Activated CD4-positive, alpha-beta T cell treated with anti-CD3 and anti-CD28 coated beads, Interleukin-2, amount 10 ng/mL, durations not matched to agents 7 days and 5 days (primary cell): ENCODE measurements around the gene ACKR2. TPM values are rescaled to one million over a fixed set of nuclear protein-coding genes. Genes with fewer than 3 reads are reported as not detected.

Experiments used
- CTCF ChIA-PET: fragments of 350-600 bp; sonication (Branson Sonifier 250); formaldehyde crosslinking; loops from one replicate; lab custom pipeline; 2021; ENCODE audit warnings: antibody characterized with exemption; lab: Charles Lee
- POLR2A ChIA-PET: fragments of 350-600 bp; sonication (Branson Sonifier 250); formaldehyde crosslinking; loops from one replicate; lab custom pipeline; 2021; ENCODE audit warnings: antibody characterized with exemption; lab: Charles Lee
- DNase-seq: peaks from one replicate; pipeline ENCODE4 v3.0.0-alpha.2; 2020
- H3K27ac Mint-ChIP-seq: one replicate; pipeline ENCODE4 v1.8.0; 2021; ENCODE audit warnings: mild to moderate bottlenecking, moderate library complexity, mixed read lengths
- H3K27me3 Mint-ChIP-seq: one replicate; pipeline ENCODE4 v1.8.0; 2021; ENCODE audit warnings: mixed read lengths
- H3K36me3 Mint-ChIP-seq: one replicate; pipeline ENCODE4 v1.8.0; 2021; ENCODE audit warnings: low read depth, mixed read lengths
- H3K4me1 Mint-ChIP-seq: one replicate; pipeline ENCODE4 v1.8.0; 2021; ENCODE audit warnings: mixed read lengths
- H3K4me3 Mint-ChIP-seq: one replicate; pipeline ENCODE4 v1.8.0; 2021; ENCODE audit warnings: mild to moderate bottlenecking, moderate library complexity, mixed read lengths
- H3K9me3 Mint-ChIP-seq: one replicate; pipeline ENCODE4 v1.8.0; 2021; ENCODE audit warnings: mixed read lengths
- total RNA-seq, 2 experiments: library from RNA; stranded (reverse); gene quantifications; one replicate each; pipeline ENCODE4 v1.2.3, GENCODE V29; 2021

ACKR2 gene
- total RNA-seq, 2 experiments from 2014 or later, result 0.40 to 0.73 TPM

GRCh38 chr3:42892169-42892568 lies 82.9 kb downstream of the ACKR2 start:
- peaks cover 13% of the 10 kb centered on the region for H3K4me1 Mint-ChIP-seq
- H3K9me3 Mint-ChIP-seq, result no peaks in the 10 kb centered on the region
- H3K27me3 Mint-ChIP-seq, result peaks cover 9% of the 10 kb centered on the region
- no peak overlapping the region for H3K27ac Mint-ChIP-seq
- H3K36me3 Mint-ChIP-seq, result no peaks in the 10 kb centered on the region
- no peak overlapping the region for H3K4me3 Mint-ChIP-seq
- no peak for DNase-seq
- POLR2A ChIA-PET, result no interaction called here
- CTCF ChIA-PET, result interaction anchor here (1.0 kb wide), 1 partner anchor 11 kb away, joined by 6 read pairs; no protein-coding TSS in a partner anchor

- POLR2A ChIA-PET, result no interaction called here
- Mint-ChIP-seq H3K36me3 (no peaks in the 10 kb centered on the region), H3K4me3 (no peak overlapping the region), H3K4me1 (peaks cover 13% of the 10 kb centered on the region), H3K9me3 (no peaks in the 10 kb centered on the region), H3K27me3 (peaks cover 5% of the 10 kb centered on the region), H3K27ac (no peak overlapping the region)
- DNase-seq, result no peak
- CTCF ChIA-PET, result interaction anchor here (1.0 kb wide), 1 partner anchor 12 kb away, joined by 6 read pairs; no protein-coding TSS in a partner anchor
These were observed 83.6 kb downstream of the ACKR2 start for GRCh38 chr3:42892807-42893206.

DNA sequence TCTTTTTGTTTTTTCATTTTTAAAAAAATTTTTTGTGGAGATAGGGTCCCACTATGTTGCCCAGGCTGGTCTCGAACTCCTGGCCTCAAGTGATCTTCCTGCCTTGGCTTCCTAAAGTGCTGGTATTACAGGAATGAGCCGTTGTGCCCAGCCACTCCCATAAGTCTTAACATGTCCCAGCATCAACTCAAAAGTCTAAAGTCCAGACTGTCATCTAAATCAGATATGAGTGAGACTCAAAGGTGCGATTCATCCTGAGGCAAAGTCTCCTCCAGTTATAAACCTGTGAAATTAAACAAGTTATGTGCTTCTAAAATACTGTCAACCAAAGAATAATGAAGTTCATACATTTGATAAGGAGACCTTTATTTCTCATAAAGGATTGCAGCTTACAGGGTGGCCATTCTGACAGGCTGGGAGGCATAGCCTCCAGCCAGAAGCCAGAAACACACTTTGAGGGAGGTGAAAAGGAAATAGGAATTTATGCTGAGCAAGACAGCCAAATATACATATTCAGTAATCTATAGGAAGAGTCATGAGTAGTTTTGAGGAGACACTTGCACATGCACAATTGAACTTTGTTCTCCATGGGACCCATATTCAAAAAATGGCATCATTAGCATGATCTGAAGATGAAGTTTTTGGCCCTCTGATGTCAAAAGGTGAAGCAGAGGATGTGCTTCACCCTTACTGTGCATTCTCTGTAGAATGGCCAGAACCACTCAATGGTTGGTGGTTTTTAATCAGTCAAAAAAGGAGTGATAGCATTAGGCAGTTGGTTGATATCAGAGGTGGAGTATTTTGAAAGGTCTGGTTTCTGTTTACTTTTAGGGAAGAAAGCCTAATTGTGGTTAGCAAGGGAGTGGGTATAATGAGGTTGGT lies 85.7 kb downstream of the ACKR2 start:
- DNase-seq, result no peak
- H3K4me1 Mint-ChIP-seq, result peaks cover 12% of the 10 kb centered on the region
- H3K27me3 Mint-ChIP-seq, result no peaks in the 10 kb centered on the region
- no peaks in the 10 kb centered on the region for H3K9me3 Mint-ChIP-seq
- H3K4me3 Mint-ChIP-seq, result no peak overlapping the region
- no peaks in the 10 kb centered on the region for H3K36me3 Mint-ChIP-seq
- ChIA-PET POLR2A (no interaction called here), CTCF (interaction anchor here (1.5 to 1.7 kb wide), 2 partner anchors 12 to 14 kb away, joined by 3 to 5 read pairs; no protein-coding TSS in a partner anchor)
- no peak overlapping the region for H3K27ac Mint-ChIP-seq

GRCh38 chr3:42895580-42895868 lies 86.3 kb downstream of the ACKR2 start:
- no peak for DNase-seq
- Mint-ChIP-seq H3K27ac (no peak overlapping the region), H3K9me3 (peaks cover 1% of the 10 kb centered on the region), H3K4me3 (no peak overlapping the region), H3K4me1 (peaks cover 14% of the 10 kb centered on the region), H3K36me3 (no peaks in the 10 kb centered on the region), H3K27me3 (peaks cover under 1% of the 10 kb centered on the region)
- CTCF ChIA-PET, result no interaction called here
- POLR2A ChIA-PET, result no interaction called here

- Mint-ChIP-seq H3K27me3 (peaks cover 8% of the 10 kb centered on the region), H3K9me3 (peaks cover 13% of the 10 kb centered on the region), H3K36me3 (peaks cover 1% of the 10 kb centered on the region), H3K4me1 (peaks cover 17% of the 10 kb centered on the region), H3K27ac (no peak overlapping the region), H3K4me3 (no peak overlapping the region)
- CTCF ChIA-PET, result interaction anchor here (0.7 kb wide), 1 partner anchor 216 kb away, joined by 3 read pairs; no protein-coding TSS in a partner anchor
- DNase-seq, result no peak
- POLR2A ChIA-PET, result no interaction called here
These were observed 89.8 kb downstream of the ACKR2 start for GRCh38 chr3:42898896-42899675.

DNA sequence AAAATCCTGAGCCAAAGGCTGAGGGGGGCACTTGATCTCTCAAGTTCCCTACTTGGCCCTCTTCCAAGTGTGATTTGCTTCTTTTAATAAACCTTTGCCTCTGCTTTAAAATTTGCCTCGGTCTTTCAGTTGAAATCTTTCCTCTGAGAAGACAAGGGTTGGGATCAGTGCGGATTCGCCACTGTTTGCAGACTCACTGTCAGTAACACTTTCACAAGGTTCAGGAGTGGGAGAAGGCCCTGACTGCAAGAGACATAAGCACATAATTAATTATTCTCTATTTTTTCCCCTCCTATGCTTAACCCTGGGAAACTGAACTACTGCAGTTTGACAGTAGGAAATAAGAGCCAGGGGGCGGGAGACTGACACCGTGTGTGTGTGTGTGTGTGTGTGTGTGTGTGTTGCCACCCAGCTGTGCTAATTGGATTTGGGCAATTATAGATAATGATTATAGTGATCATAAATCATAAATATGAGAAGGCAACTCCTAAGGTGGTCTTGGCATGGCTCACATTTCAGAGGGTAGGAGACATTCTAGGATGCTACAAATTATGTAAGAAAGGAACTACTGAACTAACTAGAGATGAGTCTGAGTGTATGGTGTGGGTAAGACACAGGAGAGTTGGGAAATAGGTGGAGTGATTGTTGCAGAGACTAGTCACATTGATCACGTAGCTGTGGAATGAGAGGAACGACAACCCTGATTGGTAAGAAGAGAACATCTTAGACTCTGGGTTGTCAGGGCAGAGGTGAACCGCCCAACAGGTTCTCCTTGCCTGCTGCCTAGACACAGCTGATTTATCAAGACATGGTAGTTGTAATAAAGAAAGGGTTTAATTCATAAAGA lies 91.2 kb downstream of the ACKR2 start:
- peaks cover 12% of the 10 kb centered on the region for H3K4me1 Mint-ChIP-seq
- peaks cover 22% of the 10 kb centered on the region for H3K27me3 Mint-ChIP-seq
- ChIA-PET POLR2A (no interaction called here), CTCF (no interaction called here)
- H3K9me3 Mint-ChIP-seq, result peaks cover 27% of the 10 kb centered on the region
- DNase-seq, result no peak
- H3K27ac Mint-ChIP-seq, result no peak overlapping the region
- H3K4me3 Mint-ChIP-seq, result peak overlapping the region; percentile 2
- peaks cover 11% of the 10 kb centered on the region for H3K36me3 Mint-ChIP-seq

- CTCF ChIA-PET, result no interaction called here
- peaks cover 27% of the 10 kb centered on the region for H3K27me3 Mint-ChIP-seq
- DNase-seq, result no peak
- H3K36me3 Mint-ChIP-seq, result peaks cover 15% of the 10 kb centered on the region
- H3K4me3 Mint-ChIP-seq, result no peak overlapping the region
- H3K4me1 Mint-ChIP-seq, result peaks cover 16% of the 10 kb centered on the region
- POLR2A ChIA-PET, result no interaction called here
- peaks cover 30% of the 10 kb centered on the region for H3K9me3 Mint-ChIP-seq
- H3K27ac Mint-ChIP-seq, result no peak overlapping the region
These were observed 91.8 kb downstream of the ACKR2 start for GRCh38 chr3:42901073-42901415.

GRCh38 chr3:42902257-42902656 lies 93.0 kb downstream of the ACKR2 start:
- Mint-ChIP-seq H3K27ac (no peak overlapping the region), H3K4me1 (peaks cover 20% of the 10 kb centered on the region), H3K4me3 (no peak overlapping the region), H3K36me3 (peaks cover 24% of the 10 kb centered on the region), H3K9me3 (peaks cover 30% of the 10 kb centered on the region), H3K27me3 (peaks cover 36% of the 10 kb centered on the region)
- CTCF ChIA-PET, result interaction anchor here (0.6 kb wide), 1 partner anchor 360 kb away, joined by 3 read pairs; no protein-coding TSS in a partner anchor
- POLR2A ChIA-PET, result no interaction called here
- no peak for DNase-seq

- Mint-ChIP-seq H3K4me3 (no peak overlapping the region), H3K36me3 (peaks cover 24% of the 10 kb centered on the region), H3K4me1 (peaks cover 20% of the 10 kb centered on the region), H3K27ac (no peak overlapping the region), H3K9me3 (peaks cover 33% of the 10 kb centered on the region), H3K27me3 (peaks cover 40% of the 10 kb centered on the region)
- no peak for DNase-seq
- ChIA-PET CTCF (interaction anchor here (0.7 kb wide), 1 partner anchor 751 kb away, joined by 3 read pairs; no protein-coding TSS in a partner anchor), POLR2A (no interaction called here)
These were observed 94.8 kb downstream of the ACKR2 start for GRCh38 chr3:42904076-42904475.

DNA sequence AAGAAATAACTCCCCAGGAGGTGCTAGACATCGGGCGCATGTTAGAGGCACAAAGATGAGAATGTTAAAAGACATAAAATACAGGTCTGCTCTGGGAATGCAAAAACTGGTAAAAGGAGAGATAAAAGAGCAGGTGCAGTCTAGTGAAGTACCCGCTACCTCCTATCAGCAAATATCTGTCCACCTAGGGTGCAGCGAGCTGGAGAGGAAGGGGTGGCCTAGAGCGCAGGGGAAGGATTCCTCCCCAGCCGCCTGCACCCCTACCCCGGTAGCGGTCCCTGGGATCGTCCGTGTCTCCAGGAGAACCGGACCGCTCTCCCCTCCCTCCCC lies 96.5 kb downstream of the ACKR2 start:
- no peak overlapping the region for H3K27ac Mint-ChIP-seq
- peaks cover 38% of the 10 kb centered on the region for H3K27me3 Mint-ChIP-seq
- POLR2A ChIA-PET, result no interaction called here
- CTCF ChIA-PET, result no interaction called here
- peak overlapping the region; percentile 13 for H3K4me3 Mint-ChIP-seq
- DNase-seq, result no peak
- peaks cover 16% of the 10 kb centered on the region for H3K4me1 Mint-ChIP-seq
- H3K9me3 Mint-ChIP-seq, result peaks cover 33% of the 10 kb centered on the region
- peaks cover 24% of the 10 kb centered on the region for H3K36me3 Mint-ChIP-seq

GRCh38 chr3:42906070-42906847 lies 97.0 kb downstream of the ACKR2 start, which contains the start of gene ZNF662:
Gene ZNF662 (plus strand): TSS chr3:42906142. CDS start chr3:42908115, 1,973 bp downstream.
- no peak for DNase-seq
- Mint-ChIP-seq H3K36me3 (peaks cover 24% of the 10 kb centered on the region), H3K27me3 (peaks cover 38% of the 10 kb centered on the region), H3K4me1 (peaks cover 11% of the 10 kb centered on the region), H3K9me3 (peaks cover 33% of the 10 kb centered on the region), H3K27ac (no peak within 1 kb of the TSS), H3K4me3 (peak within 1 kb of the TSS; percentile 13)
- POLR2A ChIA-PET, result no interaction called here
- CTCF ChIA-PET, result interaction anchor here (0.8 kb wide), 1 partner anchor 25 kb away, joined by 3 read pairs; no protein-coding TSS in a partner anchor

DNA sequence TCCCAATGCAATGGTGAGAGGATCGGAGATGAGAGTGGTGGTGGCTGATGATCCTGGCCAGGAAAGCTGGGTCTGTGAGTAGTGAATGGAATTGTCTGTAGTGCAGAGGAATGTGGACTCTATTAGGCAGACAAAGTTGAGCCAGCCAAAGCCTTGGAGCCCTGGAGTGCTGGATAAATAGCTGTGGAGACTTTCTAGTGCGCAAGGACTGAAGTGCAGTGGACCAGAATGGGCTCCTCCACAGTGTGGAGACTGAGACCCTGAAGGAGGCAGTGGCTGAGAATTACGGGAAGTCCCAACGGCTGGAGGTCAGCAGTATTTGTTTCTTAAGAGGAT lies 97.6 kb downstream of the ACKR2 start:
- peaks cover 33% of the 10 kb centered on the region for H3K9me3 Mint-ChIP-seq
- H3K27ac Mint-ChIP-seq, result no peak overlapping the region
- DNase-seq, result no peak
- ChIA-PET POLR2A (no interaction called here), CTCF (interaction anchor here (0.8 kb wide), 1 partner anchor 26 kb away, joined by 3 read pairs; no protein-coding TSS in a partner anchor)
- H3K4me1 Mint-ChIP-seq, result peaks cover 10% of the 10 kb centered on the region
- peaks cover 24% of the 10 kb centered on the region for H3K36me3 Mint-ChIP-seq
- peaks cover 38% of the 10 kb centered on the region for H3K27me3 Mint-ChIP-seq
- peak overlapping the region; percentile 12 for H3K4me3 Mint-ChIP-seq
